NCI-H187 treated with DMSO at 0.1 percent for 48 hours (cell line): Measurements from ENCODE around the gene AP5Z1.

ENCODE experiments used
- DNase-seq: peaks from one replicate; lab custom pipeline; 2025; lab: John Stamatoyannopoulos, UW

The AP5Z1 gene

DNA sequence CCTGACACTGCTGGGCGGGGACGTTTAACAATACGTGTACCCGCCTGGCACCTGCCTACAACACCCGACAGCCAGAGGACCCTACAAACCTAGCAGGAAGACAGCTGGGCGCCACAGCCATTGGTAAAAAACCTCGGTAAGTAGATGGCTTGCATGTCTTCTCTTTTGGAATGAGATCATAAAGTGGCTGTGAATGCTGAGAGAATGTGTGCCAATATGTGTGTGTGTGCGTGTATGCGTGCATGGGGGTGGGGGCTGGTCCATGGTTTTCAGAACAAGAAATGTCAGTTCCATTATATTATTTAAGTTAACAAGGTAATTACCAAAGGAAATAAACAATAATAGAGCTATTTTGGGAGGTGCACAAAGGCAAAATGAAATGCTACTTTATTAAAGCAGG is 47.3 kb downstream of the AP5Z1 start:
- no peak for DNase-seq

DNA sequence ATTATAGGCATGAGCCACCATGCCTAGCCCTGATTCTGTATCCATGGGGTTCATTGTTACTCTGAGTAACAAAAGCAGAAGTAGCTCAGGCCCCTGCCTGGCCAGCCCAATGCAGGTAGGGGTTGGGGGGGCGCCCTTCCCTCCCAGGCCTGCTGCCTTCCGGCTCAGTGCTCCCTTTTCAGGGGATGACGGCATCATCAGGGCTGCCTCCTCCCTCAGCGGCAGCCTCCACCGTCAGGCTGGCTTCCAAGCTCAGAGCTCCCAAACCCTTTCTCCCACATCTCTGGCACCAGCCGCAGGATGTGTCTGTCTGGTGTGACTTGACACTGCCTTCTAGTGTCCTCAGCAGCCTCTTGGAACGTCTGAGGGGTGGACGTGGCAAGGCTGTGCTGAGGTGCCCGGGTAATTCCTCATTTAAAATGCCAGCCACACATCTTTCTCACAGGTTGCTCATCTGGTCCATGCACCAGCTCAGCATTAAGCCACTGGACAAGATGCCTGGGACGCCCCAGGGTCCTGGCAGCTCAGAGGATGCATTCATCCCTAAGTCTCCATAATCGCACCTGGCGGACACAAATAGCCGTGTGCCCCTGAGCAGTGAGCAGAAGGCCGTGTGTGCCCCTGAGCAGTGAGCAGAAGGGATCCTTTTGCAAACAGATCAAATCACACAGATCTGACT is 48.2 kb downstream of the AP5Z1 start:
- DNase-seq, result no peak

DNA sequence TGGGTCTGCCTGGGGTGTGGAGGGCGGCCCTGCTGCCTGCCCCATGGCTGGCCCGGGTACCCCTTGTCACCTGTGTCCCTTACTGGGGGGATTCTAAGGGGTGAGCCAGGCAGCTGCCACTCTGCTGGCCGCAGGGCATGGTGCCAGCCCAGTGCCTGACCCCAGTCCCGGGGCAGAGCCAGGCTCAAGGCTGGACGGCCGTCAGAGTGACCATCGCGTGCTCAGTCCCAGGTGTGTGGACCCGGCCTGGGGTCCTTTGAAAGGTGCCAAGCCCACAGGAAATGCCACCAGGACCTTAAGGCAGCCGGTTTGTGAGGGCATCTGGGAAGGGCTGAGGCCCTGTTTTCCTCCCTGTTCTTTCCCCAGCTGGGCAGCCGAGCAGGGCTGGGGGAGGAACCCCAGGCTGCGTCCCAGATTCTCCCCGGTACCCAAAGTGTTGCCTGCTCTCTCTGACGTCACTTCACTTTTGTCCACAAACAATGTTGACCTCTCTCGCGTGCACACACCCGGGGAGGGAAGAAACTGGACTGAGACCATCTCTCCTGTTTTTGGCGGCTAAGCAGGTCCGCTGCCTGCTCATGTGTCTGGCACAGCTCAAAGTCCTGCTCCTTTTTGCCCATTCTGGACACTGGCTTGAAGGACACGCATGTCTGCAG is 48.8 kb downstream of the AP5Z1 start:
- DNase-seq, result no peak

DNA sequence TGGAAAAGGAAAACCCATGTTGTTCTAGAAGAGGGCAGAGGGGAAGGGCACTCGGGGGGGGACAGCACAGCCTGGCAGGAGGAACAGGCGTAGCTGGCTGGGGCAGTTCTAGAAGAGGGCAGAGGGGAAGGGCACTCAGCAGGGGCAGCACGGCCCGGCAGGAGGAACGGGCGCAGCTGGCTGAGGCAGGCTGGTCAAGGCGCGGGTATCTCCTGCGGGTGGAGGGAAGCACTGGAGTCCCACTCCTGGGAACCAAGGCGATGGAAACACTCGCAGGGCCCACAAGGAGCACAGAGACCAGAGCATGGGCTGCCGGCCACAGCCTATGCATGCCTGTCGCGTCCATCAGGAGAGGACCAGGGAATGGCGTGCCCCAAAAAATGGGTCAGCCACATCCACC is 49.7 kb downstream of the AP5Z1 start:
- no peak for DNase-seq

DNA sequence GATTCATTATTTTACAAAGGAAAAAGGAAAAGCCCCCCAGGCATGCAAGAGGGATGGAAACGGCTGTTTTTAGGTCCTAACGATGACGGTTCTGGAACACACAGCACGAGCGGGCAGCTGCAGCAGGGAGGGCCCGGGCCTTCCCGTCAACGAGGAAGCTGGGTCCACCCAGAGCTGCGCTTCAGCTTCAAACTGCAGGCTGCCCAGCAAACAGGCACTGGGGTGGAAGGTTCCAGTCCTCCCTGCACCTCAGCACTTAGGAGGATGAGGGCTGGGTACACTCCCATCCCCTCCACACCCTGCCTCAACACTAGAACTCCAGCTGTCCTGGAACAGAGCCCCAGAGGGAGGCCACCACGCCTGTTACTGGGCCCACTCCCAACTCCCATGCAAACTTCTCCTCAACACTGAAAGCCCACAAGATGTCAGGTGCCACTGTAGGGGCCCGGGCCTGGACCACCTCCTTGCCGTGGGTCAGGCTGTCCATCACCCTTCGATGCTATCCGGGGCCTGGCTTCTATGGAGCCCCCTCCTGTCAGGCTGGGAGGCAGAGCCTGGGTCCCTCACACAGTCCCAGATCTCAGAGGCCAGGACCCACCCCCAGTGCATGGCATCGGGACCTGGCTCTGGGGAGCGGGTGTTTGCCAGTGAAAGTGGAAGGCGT is 53.4 kb downstream of the AP5Z1 start:
- no peak for DNase-seq

DNA sequence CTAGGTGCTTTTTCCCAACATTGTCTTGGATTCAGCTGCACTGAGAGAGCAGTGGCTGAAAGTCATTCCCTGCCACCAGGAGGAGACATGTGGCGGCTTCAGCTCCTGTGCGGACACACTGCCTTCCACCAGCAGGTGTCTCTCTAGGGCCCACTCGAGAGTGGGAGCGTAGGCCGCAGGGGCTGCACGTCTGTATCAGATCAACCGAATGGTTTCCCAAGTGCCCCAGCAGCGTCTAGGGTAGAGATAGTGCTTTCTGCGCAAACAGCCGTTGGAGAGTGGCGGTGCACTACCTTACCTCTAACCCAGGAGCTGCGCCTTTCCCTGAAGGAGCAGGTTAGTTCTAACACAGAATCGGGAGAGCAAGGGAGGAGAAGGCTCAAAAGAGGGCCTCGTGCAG is 54.8 kb downstream of the AP5Z1 start:
- DNase-seq, result no peak

DNA sequence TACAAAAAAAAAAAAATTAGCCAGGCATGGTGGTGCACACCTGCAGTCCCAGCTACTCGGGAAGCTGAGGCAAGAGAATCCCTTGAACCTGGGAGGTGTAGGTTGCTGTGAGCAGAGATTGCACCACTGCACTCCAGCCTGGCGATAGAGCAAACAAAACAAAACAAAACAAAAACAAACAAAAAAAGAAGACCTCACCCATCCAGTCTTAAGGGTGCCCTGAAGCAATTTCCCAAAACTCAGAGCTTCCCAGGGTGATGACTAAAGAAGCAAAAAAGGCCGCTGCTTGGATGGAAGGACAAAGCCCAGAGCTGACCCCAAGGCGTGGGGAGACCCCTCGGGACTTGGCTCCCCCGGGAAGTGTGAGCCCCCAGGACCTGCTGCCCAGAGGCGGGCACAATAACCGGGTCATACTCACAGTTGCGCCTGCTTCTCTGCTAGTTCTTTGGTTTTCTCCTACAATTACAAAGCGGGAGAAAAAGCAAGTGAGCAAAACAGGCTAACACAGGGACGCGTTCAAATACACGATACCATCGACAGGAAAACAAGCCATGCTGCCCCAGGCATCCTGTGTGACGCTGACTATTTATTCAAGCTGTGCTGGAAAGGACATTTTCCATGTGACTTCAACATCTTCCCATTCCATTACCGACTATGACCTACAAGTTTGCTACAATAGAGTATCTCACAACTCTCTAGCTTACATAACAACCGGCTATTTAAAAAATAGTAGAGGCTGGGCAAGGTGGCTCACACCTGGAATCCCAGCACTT is 56.5 kb downstream of the AP5Z1 start:
- no peak for DNase-seq

DNA sequence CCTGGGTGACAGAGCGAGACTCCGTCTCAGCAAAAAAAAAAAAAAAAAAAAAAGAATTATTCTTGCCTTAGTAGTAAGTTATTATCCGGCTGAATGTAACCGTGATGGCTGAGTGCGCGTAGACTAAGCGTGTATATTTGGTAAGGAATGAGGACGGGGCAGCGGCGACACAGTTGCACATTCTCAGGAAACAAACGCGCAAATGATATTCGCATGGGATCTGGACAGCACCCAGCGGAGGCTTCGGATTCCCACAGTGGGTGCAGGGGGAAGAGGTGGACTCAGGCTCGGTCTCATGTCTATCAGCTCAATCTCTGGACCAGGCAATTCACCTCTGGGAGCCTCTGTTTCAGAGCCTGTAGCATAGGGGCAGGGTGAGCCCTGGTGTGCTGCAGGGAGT is 57.3 kb downstream of the AP5Z1 start:
- no peak for DNase-seq

DNA sequence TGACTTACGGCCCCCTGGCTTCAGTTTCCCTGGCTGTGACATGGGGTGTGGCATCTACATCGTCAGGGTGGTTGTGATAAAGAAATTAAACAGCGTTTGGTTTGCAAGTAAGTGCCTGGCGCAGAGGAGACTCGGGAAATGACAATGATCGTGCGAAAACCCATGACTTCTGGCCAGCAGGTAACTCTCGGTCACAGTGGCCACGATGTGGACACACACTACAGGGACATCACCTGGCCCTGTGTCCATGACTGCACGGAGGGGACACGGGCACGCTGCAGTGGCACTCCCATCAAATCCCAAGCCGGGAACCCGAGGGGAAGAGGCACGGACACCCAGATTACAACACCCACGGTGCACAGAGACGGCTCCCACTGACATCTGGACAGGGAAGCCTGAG is 57.8 kb downstream of the AP5Z1 start:
- DNase-seq, result no peak

DNA sequence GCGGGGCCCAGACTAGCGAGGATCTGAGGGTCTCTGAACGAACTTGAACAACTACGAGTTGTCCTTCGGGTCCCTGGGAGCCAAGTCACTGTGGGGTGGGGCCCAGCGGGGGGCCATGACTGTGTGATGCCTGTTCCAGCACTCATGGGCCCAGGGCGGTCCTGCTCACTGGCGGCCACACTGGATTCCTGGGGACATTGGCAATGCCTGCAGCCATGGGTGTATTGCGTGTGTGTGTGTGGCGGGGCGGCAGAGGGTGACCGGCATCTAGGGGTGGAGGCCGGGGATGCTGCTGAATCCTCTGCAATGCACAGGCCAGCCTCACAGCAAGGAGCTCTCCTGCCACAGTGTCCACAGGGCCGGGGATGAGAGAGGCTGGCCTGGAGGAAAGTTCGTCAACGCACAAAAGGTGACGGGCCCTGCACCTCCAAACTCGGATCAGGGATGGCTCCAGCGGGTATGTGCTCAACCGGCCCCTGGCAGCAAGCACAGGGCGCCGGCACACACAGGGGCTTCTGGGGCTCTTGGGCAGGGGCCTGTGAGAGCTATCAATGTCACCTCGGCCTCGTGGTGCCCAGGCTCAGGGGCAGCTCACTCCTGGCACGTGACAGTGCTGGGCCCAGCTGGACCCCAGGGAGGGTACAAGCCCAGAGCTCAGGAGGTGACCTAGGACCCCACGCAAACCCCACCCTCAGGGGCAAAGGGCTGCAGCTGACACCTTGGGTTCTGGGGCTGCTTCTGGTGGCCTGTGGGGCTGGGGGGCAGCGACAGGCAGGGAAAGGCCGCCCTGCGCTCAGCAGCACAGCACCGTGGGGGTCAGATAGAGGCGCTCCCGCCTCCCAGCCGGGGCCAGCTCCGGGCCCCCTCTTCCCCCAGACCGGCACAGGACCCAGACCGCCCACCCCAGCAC is 58.5 kb downstream of the AP5Z1 start:
- DNase-seq, result no peak

DNA sequence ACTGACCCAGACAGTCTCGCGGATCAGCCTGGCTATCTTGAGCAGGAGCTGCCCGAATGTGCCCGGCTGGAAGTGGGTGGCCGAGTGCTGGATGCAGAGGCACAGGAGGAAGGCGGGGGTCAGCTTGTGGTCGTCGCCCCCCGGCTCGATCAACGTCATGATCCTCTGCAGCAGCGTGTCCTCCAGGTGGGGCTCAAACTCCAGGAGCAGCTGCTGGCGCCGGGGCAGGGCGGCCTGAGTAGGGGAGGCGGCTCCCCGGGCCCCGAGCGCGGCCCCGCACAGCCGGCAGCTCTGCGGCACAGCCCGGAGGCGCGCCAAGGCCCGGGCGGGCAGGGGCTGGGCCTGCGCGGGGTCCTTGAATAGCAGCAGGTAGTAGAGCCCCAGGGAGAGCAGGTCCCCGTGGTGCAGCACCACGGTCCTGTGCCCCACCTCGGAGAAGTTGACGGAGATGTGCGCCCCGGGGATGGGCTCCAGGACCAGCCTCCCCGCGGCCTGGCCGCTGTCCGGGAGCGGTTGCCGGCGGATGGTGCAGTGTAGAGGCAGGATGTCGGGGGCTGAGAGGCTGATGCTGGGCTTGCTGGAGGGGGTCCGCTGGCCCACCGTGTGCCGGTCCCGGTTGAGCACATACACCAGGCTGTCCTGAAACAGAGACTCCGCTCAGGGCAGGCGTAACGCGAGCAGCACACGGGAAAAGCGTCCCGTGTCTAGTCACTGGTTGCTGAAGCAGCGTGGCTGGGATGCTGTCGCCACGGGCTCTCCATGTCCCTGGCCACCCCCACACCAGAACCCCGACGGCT is 59.4 kb downstream of the AP5Z1 start:
- DNase-seq, result no peak

DNA sequence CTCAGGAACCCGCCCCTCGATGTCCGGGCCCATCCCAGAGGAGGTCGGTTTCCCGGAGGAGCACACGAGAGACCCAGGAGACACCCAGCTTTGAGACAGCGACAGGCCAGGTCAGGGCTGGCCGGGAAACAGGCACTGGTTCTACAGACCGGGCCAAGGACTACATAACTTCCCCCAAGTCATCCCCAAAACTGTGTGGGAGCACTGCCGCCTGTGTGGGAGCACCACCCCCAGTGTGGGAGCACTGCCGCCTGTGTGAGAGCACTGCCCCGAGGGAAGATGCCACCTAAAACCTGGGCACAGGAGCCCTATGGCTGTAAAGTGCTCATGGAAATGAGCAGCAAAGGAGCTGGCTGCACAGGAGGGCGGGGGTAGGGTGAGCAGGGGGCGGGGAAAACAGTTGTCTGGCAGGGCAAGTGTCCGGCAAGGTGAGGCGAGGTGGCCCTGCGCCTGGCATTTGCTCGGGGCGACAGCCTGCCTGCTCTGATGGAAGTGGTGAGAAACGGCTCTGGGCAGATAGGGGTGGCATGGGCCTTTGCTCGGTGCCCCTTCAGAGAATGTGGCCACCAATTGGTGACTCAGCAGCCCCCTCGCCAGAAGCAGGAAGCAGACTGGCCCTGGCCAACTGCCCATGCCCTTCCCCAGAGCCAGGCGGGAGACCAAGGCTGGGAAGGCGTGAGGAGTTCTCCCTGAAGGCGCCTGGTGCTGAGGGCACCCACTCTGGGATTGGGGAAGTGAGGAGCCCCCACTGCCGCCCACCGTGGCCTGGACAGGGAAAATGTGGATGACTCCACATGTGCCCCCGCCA is 60.2 kb downstream of the AP5Z1 start:
- DNase-seq, result no peak

DNA sequence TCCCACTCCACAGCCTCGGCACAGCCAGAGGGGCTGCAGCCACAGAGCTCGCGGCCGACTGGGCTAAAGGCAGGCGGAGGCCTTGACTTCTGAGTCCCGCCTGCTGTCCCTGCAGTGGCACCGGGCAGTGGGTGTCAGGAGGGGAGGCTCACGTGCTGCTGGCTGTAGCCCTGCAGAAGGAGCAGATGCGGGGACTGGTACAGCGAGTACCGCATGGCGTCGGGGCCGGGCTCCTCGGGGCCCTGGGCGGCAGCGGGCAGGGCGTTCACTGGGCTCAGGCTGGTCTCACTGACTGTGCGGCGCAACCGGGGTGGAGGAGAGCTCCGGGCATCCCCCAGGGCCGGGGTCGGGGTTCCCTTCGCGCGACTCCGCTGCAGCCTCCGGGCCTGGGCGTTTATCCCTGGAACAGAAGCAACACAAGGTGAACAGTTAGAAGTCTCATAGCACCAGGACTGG is 60.8 kb downstream of the AP5Z1 start:
- DNase-seq, result no peak

DNA sequence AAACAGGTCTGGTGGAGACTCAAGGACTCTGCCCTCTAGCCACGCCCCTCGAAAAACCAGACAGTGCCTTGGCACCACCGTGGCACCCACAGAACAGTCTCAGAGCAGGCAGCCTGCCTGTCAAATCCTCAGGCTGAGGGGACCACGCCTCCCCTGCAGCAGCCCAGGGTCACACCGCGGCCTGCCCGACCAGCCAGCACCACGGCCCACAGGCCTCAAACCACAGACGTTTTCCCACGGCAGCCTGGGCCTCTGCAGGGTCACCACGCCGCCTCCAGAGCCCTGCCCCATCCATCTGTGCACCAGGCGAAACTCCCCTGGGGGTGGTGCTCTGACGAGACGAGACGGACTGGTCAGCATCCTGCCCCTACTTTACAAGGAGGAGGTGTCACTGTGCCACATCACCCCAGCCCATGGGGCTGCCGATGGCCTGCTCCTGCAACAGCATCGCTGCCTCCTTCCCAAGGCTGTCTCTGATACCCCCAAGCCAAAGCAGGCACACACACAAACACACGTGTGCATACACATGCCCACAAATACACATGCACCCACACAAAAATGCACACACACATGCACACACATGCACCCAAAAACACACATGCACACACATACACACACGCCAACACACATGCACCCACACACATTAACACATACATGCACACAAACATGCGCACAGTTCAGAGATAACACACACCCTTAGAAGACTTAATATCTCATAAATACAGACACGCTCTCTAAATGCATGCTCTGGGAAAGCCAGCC is 61.8 kb downstream of the AP5Z1 start:
- no peak for DNase-seq

DNA sequence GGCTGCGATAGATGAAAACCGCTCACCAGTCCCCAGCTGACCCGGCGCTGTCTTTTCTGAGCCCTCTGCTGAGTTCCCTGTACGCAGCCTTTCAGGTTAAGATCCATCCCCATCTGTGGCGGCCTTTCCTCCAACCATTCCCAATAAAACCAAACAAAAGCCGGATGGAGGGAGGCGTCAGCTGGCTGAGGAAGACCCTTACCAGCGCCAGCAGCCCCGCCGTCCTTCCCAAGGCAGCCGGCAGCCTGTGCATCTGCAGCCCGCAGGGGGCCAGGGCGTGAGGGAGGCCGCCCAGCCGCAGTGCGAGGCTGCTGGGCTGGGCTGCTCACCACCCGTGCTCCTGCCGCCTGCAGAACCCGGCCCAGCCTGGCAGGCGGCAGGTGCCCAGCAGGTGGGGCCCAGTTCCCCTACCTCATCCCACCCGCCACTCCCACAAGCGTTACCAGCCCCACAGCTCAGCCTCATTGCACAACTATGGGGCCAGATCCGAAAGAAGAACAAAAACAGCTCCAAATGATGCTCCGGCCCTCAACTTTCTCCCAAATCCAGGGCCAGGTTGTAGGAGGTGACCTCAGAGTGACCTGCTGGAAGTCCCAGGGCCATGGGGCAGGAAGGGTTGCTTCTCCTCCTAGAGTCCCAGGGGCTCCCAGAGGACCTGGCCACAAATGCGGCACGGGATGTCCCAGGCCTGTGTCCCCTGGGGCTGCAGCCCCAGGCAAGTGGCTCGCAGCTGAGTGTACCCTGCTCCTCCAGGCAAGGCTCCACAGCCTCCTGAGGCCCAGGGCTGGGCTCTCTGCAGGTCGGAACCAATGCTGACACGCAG is 62.6 kb downstream of the AP5Z1 start:
- DNase-seq, result no peak

DNA sequence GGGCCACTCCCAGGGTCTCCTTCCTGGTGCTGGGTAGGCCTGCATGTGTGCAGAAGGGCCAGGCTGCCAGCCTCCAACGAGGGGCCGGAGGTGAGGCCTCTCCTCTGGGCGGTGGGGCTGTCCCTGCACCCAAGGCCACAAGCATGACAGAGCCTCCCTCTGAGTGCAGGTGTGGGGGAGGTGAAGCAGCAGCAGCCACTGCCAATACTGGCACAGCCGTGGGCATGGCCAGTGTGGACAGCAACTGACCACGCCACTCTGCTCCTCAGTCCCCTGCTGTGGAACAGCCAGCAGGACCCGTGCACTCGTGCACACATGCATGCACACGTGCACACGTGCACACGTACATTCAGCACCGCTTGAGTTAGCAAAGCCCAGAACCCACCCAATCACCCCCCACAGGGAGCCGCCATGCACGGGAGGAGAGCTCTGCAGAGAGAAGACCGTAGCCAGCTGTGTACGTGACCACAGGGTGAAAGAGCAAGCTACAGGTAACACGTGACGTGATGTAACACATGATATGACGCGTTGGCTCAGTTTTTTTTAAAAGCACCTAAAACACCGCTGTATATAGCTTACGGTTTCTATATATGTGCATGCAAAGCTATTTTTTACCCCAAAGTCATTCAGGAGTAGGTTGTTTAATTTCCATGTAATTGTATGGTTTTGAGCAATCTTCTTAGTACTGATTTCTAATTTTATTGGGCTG is 63.4 kb downstream of the AP5Z1 start:
- no peak for DNase-seq

DNA sequence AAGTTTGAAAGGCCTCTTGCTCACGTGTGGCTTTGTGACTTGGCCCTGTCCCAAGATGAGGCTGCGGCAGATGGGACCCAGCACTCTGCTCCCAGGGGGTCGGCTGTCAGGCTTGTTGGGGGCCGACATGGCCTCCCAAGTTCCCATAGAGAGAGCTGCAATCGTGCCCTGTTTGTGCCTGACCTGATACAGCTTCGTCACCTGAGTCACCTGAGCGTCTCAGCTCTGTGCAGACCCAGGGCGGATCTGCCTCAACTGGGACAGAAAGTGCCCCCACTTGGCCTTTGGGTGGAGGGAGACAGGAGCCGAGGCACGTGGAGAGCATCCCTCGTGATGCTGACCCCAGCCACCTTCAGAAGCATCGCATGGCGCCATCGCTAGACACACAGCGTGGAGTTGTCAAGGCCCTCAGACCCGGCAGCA is 64.7 kb downstream of the AP5Z1 start:
- no peak for DNase-seq
